Endothelial cell of umbilical vein (primary cell): ENCODE measurements around the gene ERBB4.

Source experiments
- CTCF ChIP-seq, 2 donors: IDR thresholded peaks; 1 replicate in 1 of 2; 2 replicates in 1 of 2; pipeline ENCODE4 v1.5.1; 2011; ENCODE audit warnings: low read length in 2 of 2, mild to moderate bottlenecking in 2 of 2, moderate library complexity in 2 of 2, control low read depth in 1 of 2, inconsistent platforms in 1 of 2, low read depth in 1 of 2; ENCODE audit not compliant: insufficient read depth in 1 of 2; ENCODE audit errors: extremely low read depth in 1 of 2
- EZH2 ChIP-seq: IDR thresholded peaks from 2 replicates; pipeline ENCODE4 v1.6.1; 2012; ENCODE audit warnings: borderline replicate concordance, low read depth, mild to moderate bottlenecking, moderate library complexity, low read length, inconsistent platforms; ENCODE audit not compliant: severe bottlenecking
- FOS ChIP-seq: IDR thresholded peaks from 2 replicates; pipeline ENCODE4 v1.6.1; 2011; ENCODE audit warnings: mild to moderate bottlenecking, low read length, moderate library complexity, borderline replicate concordance; ENCODE audit not compliant: insufficient read depth
- GATA2 ChIP-seq: IDR thresholded peaks from 2 replicates; pipeline ENCODE4 v1.7.0; 2011; ENCODE audit warnings: low read depth, mild to moderate bottlenecking, moderate library complexity, mixed read lengths, low read length; ENCODE audit not compliant: insufficient read length, insufficient read depth
- JUN ChIP-seq: IDR thresholded peaks from 2 replicates; pipeline ENCODE4 v1.6.1; 2011; ENCODE audit warnings: borderline replicate concordance, low read depth; ENCODE audit not compliant: insufficient read length, insufficient read depth
- MAX ChIP-seq: IDR thresholded peaks from 2 replicates; pipeline ENCODE4 v1.6.1; 2011; ENCODE audit not compliant: insufficient read depth, insufficient read length
- MYC ChIP-seq: IDR thresholded peaks from one replicate; pipeline ENCODE4 v1.6.1; 2011; ENCODE audit warnings: mild to moderate bottlenecking, low read depth, low read length
- POLR2A ChIP-seq: IDR thresholded peaks from 2 replicates; pipeline ENCODE4 v1.6.1; 2012; ENCODE audit warnings: low read depth, mild to moderate bottlenecking, control low read depth, low read length
- POLR2AphosphoS5 ChIP-seq: IDR thresholded peaks from 2 replicates; pipeline ENCODE4 v1.6.1; 2012; ENCODE audit warnings: low read depth, mild to moderate bottlenecking, control low read depth, low read length, moderate library complexity; ENCODE audit not compliant: insufficient read depth

- no peak for TF ChIP-seq MAX
- no peak for TF ChIP-seq CTCF (IDR thresholded peaks at IDR 0.05; ENCODE audit: extremely low read depth in 1 of 2, insufficient read depth in 1 of 2, low read depth in 1 of 2, low read length in 2 of 2)
- TF ChIP-seq POLR2A: no peak
- TF ChIP-seq GATA2: no peak
- TF ChIP-seq JUN: no peak
- TF ChIP-seq FOS: no peak
- no peak for TF ChIP-seq EZH2
- no peak for TF ChIP-seq MYC
- TF ChIP-seq POLR2AphosphoS5: no peak
These were observed 721.8 kb downstream of the ERBB4 start for GRCh38 chr2:211816754-211817153.
